ENCODE results near the gene PSME3IP1. TPM values are rescaled to one million over a fixed set of nuclear protein-coding genes. Genes with fewer than 3 reads are reported as not detected.
A peak's percentile ranks its signal among the peaks of the same experiment; 100 is the strongest.
"Not testable (repeated sequence)": the region's sequence is repeated elsewhere in the genome, so short reads cannot be mapped to it uniquely, and the experiment has no call there.

The PSME3IP1 gene
- total RNA-seq, 3 donors from 2014 or later: 64.8 to 81.4 (median 69.8) TPM

GRCh38 chr16:57194512-57194911 is 8.7 kb upstream of the PSME3IP1 start:
- H3K27ac ChIP-seq: no peak overlapping the region
- no peaks in the 10 kb centered on the region for H3K27me3 ChIP-seq
- TF ChIP-seq CTCF (IDR thresholded peaks at IDR 0.05) (no peak), POLR2AphosphoS5 (IDR thresholded peaks at IDR 0.05) (no peak), POLR2A (IDR thresholded peaks at IDR 0.05) (no peak)
- DNase-seq (ENCODE audit: low spot score in 2 of 2): no peak
- no peaks in the 10 kb centered on the region for H3K36me3 ChIP-seq
- no peak overlapping the region for H3K4me3 ChIP-seq
- H3K9me3 ChIP-seq: no peaks in the 10 kb centered on the region
- intact Hi-C loops (cut with DNase I; ENCODE audit: low total_unique reads): no loop called here
- peaks cover 0 to 16% of the 10 kb centered on the region in 2 donors for H3K4me1 ChIP-seq

- no peak for DNase-seq (ENCODE audit: low spot score in 2 of 2)
- intact Hi-C loops (cut with DNase I; ENCODE audit: low total_unique reads): loop anchor here (2.0 kb wide), 1 partner anchor 56 kb away; no protein-coding TSS in a partner anchor
- Histone ChIP-seq H3K4me3 (no peak overlapping the region), H3K4me1 (peaks cover 0 to 16% of the 10 kb centered on the region in 2 donors), H3K36me3 (no peaks in the 10 kb centered on the region), H3K27me3 (no peaks in the 10 kb centered on the region), H3K27ac (no peak overlapping the region), H3K9me3 (no peaks in the 10 kb centered on the region)
- TF ChIP-seq CTCF (IDR thresholded peaks at IDR 0.05) (no peak), POLR2A (IDR thresholded peaks at IDR 0.05) (no peak), POLR2AphosphoS5 (IDR thresholded peaks at IDR 0.05) (no peak)
Measured at GRCh38 chr16:57192720-57193486, 7.1 kb upstream of the PSME3IP1 start.

- TF ChIP-seq POLR2A (IDR thresholded peaks at IDR 0.05) (no peak), POLR2AphosphoS5 (IDR thresholded peaks at IDR 0.05) (no peak), CTCF (IDR thresholded peaks at IDR 0.05) (no peak)
- peaks cover 0 to 16% of the 10 kb centered on the region in 2 donors for H3K4me1 ChIP-seq
- H3K27ac ChIP-seq: no peak overlapping the region
- no peaks in the 10 kb centered on the region for H3K9me3 ChIP-seq
- no peak for DNase-seq (ENCODE audit: low spot score in 2 of 2)
- intact Hi-C loops (cut with DNase I; ENCODE audit: low total_unique reads): loop anchor here (2.0 kb wide), 1 partner anchor 57 kb away; no protein-coding TSS in a partner anchor
- no peaks in the 10 kb centered on the region for H3K27me3 ChIP-seq
- H3K4me3 ChIP-seq: no peak overlapping the region
- H3K36me3 ChIP-seq: no peaks in the 10 kb centered on the region
Measured at GRCh38 chr16:57192146-57192545, 6.3 kb upstream of the PSME3IP1 start.

GRCh38 chr16:57191056-57191571 is 5.3 kb upstream of the PSME3IP1 start:
- no peak for TF ChIP-seq POLR2AphosphoS5 (IDR thresholded peaks at IDR 0.05)
- TF ChIP-seq CTCF (IDR thresholded peaks at IDR 0.05): no peak
- TF ChIP-seq POLR2A (IDR thresholded peaks at IDR 0.05): no peak
- Histone ChIP-seq H3K4me1 (peaks cover 0 to 16% of the 10 kb centered on the region in 2 donors), H3K9me3 (no peaks in the 10 kb centered on the region), H3K36me3 (no peaks in the 10 kb centered on the region), H3K4me3 (no peak overlapping the region), H3K27me3 (no peaks in the 10 kb centered on the region), H3K27ac (peak overlapping the region in 1 of 2 donors; percentile 27)
- DNase-seq (ENCODE audit: low spot score in 2 of 2): no peak
- intact Hi-C loops (cut with DNase I; ENCODE audit: low total_unique reads): no loop called here

GRCh38 chr16:57190136-57190535 is 4.3 kb upstream of the PSME3IP1 start:
- no peaks in the 10 kb centered on the region for H3K36me3 ChIP-seq
- no peaks in the 10 kb centered on the region for H3K9me3 ChIP-seq
- DNase-seq (ENCODE audit: low spot score in 2 of 2): no peak
- no peak overlapping the region for H3K4me3 ChIP-seq
- TF ChIP-seq CTCF (IDR thresholded peaks at IDR 0.05) (no peak), POLR2AphosphoS5 (IDR thresholded peaks at IDR 0.05) (no peak), POLR2A (IDR thresholded peaks at IDR 0.05) (no peak)
- H3K27ac ChIP-seq: no peak overlapping the region
- H3K4me1 ChIP-seq: peaks cover 0 to 16% of the 10 kb centered on the region in 2 donors
- H3K27me3 ChIP-seq: no peaks in the 10 kb centered on the region
- intact Hi-C loops (cut with DNase I; ENCODE audit: low total_unique reads): no loop called here

- H3K4me3 ChIP-seq, H3K27ac ChIP-seq: not testable (repeated sequence)
- intact Hi-C loops (cut with DNase I; ENCODE audit: low total_unique reads): loop anchor here (5.0 kb wide), 1 partner anchor 233 kb away; no protein-coding TSS in a partner anchor
Measured at GRCh38 chr16:57189527-57189926, 3.7 kb upstream of the PSME3IP1 start.

More at GRCh38 chr16:57189527-57189926, 3.7 kb upstream of the PSME3IP1 start:
- not testable (repeated sequence) for DNase-seq (ENCODE audit: low spot score in 2 of 2); H3K36me3 ChIP-seq; H3K9me3 ChIP-seq; H3K27me3 ChIP-seq
- peaks cover 0 to 19% of the 10 kb centered on the region in 2 donors for H3K4me1 ChIP-seq

All from breast epithelium (tissue), 4 donors.